ENCODE data around the gene DENND2A.

GRCh38 chr7:140640727-140641523, at the start of gene DENND2A:
- TF ChIP-seq CTCF (IDR thresholded peaks at IDR 0.05 in 4 of 5, conservative IDR thresholded peaks at IDR 0.05 in 1 of 5) (no peak), POLR2A (IDR thresholded peaks at IDR 0.05) (no peak)
